ENCODE data around the gene MPP2.

- no peak for TF ChIP-seq CTCF (IDR thresholded peaks at IDR 0.05; ENCODE audit: poor library complexity)
- TF ChIP-seq EZH2 (IDR thresholded peaks at IDR 0.05; ENCODE audit: borderline replicate concordance), result no peak
Measured at GRCh38 chr17:43900858-43901754, 6.2 kb downstream of the MPP2 start.

Measured in hepatocyte (in vitro differentiated cells).